Measurements from ENCODE around the gene RAB17. TPM values are rescaled to one million over a fixed set of nuclear protein-coding genes. Genes with fewer than 3 reads are reported as not detected.

Gene RAB17
- total RNA-seq, 1 donor: 0.43 TPM

- TF ChIP-seq CTCF (IDR thresholded peaks at IDR 0.05; ENCODE audit: insufficient read depth, low read depth, low read length): peak; percentile 7
- DNase-seq (ENCODE audit: low read depth): peak; percentile 97
- H3K4me3 ChIP-seq (ENCODE audit: low read depth, low read length): no peak overlapping the region
Measured at GRCh38 chr2:237558961-237559641, 31.4 kb downstream of the RAB17 start.

- H3K4me3 ChIP-seq (ENCODE audit: low read depth, low read length): no peak overlapping the region
- no peak for DNase-seq (ENCODE audit: low read depth)
- no peak for TF ChIP-seq CTCF (IDR thresholded peaks at IDR 0.05; ENCODE audit: insufficient read depth, low read depth, low read length)
Measured at GRCh38 chr2:237557633-237558015, 32.9 kb downstream of the RAB17 start.

DNA sequence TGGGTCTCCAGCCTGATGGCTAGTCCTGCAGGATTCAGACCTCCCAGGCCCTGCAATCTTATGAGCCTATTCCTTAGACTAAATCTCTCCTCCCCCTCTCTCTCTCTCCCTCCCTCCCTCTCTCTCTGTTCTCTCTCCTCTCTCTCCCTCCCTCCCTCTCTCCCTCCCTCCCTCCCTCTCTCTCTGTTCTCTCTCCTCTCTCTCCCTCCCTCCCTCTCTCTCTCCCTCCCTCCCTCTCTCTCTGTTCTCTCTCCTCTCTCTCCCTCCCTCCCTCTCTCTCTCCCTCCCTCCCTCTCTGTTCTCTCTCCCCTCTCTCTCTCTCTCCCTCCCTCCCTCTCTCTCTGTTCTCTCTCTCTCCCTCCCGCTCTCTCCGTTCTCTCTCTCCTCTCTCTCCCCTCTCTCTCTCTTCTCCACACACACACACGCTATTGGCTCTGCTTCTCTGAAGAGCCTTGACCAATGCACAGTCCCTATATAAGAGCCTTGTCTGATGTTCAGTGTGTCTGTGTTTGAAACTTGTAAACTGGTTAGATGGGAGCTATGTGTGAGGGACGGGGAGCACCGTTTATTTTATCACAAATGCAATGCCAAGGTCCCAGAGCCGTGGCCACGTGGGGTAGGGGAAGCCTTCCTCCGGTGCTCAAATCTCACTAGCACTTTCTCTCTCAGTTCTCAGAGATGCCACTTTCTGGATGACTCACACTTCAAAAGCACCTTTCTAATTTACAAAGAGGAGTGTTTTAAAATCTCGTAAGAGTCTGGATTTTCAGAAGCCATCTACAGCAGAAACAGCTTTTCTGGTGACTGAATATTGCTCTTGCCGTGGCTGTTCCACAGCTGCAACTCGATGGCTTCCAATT is 33.5 kb downstream of the RAB17 start:
- peak; percentile 30 for DNase-seq (ENCODE audit: low read depth)
- TF ChIP-seq CTCF (IDR thresholded peaks at IDR 0.05; ENCODE audit: insufficient read depth, low read depth, low read length): no peak

GRCh38 chr2:237555560-237555959 is 35.0 kb downstream of the RAB17 start:
- no peak for TF ChIP-seq CTCF (IDR thresholded peaks at IDR 0.05; ENCODE audit: insufficient read depth, low read depth, low read length)

More for the DNA sequence above, 33.5 kb downstream of the RAB17 start:
- H3K4me3 ChIP-seq (ENCODE audit: low read depth, low read length): no peak overlapping the region

GRCh38 chr2:237553948-237554347 is 36.6 kb downstream of the RAB17 start:
- H3K4me3 ChIP-seq (ENCODE audit: low read depth, low read length): no peak overlapping the region
- no peak for TF ChIP-seq CTCF (IDR thresholded peaks at IDR 0.05; ENCODE audit: insufficient read depth, low read depth, low read length)
- no peak for DNase-seq (ENCODE audit: low read depth)

More at GRCh38 chr2:237555560-237555959, 35.0 kb downstream of the RAB17 start:
- no peak overlapping the region for H3K4me3 ChIP-seq (ENCODE audit: low read depth, low read length)
- DNase-seq (ENCODE audit: low read depth): no peak

GRCh38 chr2:237552908-237553307 is 37.6 kb downstream of the RAB17 start:
- no peak overlapping the region for H3K4me3 ChIP-seq (ENCODE audit: low read depth, low read length)
- DNase-seq (ENCODE audit: low read depth): no peak
- no peak for TF ChIP-seq CTCF (IDR thresholded peaks at IDR 0.05; ENCODE audit: insufficient read depth, low read depth, low read length)
